Measurements from ENCODE around the gene PNPT1. TPM values are rescaled to one million over a fixed set of nuclear protein-coding genes. Genes with fewer than 3 reads are reported as not detected.
"Not testable (repeated sequence)": the region's sequence is repeated elsewhere in the genome, so short reads cannot be mapped to it uniquely, and the experiment has no call there.

PNPT1 gene
- total RNA-seq, result 10 to 100 TPM; 10.2 to 10.3 TPM
- polyA plus RNA-seq (2013, experiment 1 of 2), result 15.6 TPM
- 16.8 TPM for polyA plus RNA-seq (2013, experiment 2 of 2)
- 18.8 to 279 (median 57.4) reads per million in 172 experiments for total RNA-seq

- no peaks in the 10 kb centered on the region for H3K27me3 ChIP-seq (ENCODE audit: control insufficient read depth in 1 of 2, insufficient read depth in 2 of 2, low read length in 2 of 2)
- H3K27ac ChIP-seq (ENCODE audit: low read depth in 1 of 2, low read length in 2 of 2), result peak within 1 kb of the TSS; percentile 31 to 37
- peaks cover 44% of the 10 kb centered on the region for H3K4me1 Mint-ChIP-seq (ENCODE audit: low read depth)
- peaks cover 10% of the 10 kb centered on the region for H3K4me1 ChIP-seq (ENCODE audit: insufficient read depth, low read length)
- ATAC-seq (ENCODE audit: poor library complexity) (peak; percentile 100), DNase-seq (peak; percentile 85 to 96 (median 90))
- peak within 1 kb of the TSS; percentile 94 for H3K4me3 ChIP-seq (ENCODE audit: low read length)
- intact Hi-C loops (cut with DNase I, micrococcal nuclease), result loop anchor here in 1 of 2 experiments (5.0 to 10.0 kb wide), 4 partner anchors 176 to 1909 kb away; partner anchors contain the start of genes ASB3, CCDC88A, CFAP36 and EML6
- peaks cover 5% of the 10 kb centered on the region for H3K36me3 ChIP-seq (ENCODE audit: insufficient read depth, low read length)
- ChIA-PET CTCF (interaction anchor here (1.0 kb wide), 1 partner anchor 9 kb away, joined by 3 read pairs; no protein-coding TSS in a partner anchor), POLR2A (interaction anchor here (0.7 to 1.2 kb wide), 3 partner anchors 75 to 174 kb away, joined by 3 to 5 read pairs (median 3); partner anchors contain the start of genes CFAP36 and PPP4R3B)
- no peak for TF ChIP-seq CTCF (IDR thresholded peaks at IDR 0.05)
- H3K9me3 Mint-ChIP-seq, result no peaks in the 10 kb centered on the region
- peaks cover 37% of the 10 kb centered on the region for H3K36me3 Mint-ChIP-seq (ENCODE audit: low read depth)
- no peaks in the 10 kb centered on the region for H3K27me3 Mint-ChIP-seq
- peak within 1 kb of the TSS; percentile 94 for H3K4me3 Mint-ChIP-seq
- H3K9me3 ChIP-seq (ENCODE audit: control insufficient read depth in 1 of 2, insufficient read depth in 1 of 2, low read length in 2 of 2), result no peaks in the 10 kb centered on the region
- peak within 1 kb of the TSS; percentile 92 for H3K27ac Mint-ChIP-seq
Measured at GRCh38 chr2:55693181-55694125, at the start of gene PNPT1. TSS of gene PNPT1 (minus strand) at chr2:55693844. CDS start at chr2:55693823, 21 bp downstream.

GRCh38 chr2:55742996-55743395, 49.4 kb upstream of the PNPT1 start:
- Histone ChIP-seq H3K27me3 (ENCODE audit: control insufficient read depth in 1 of 2, insufficient read depth in 2 of 2, low read length in 2 of 2) (no peaks in the 10 kb centered on the region), H3K4me3 (ENCODE audit: low read length) (no peak overlapping the region), H3K27ac (ENCODE audit: low read depth in 1 of 2, low read length in 2 of 2) (no peak overlapping the region), H3K36me3 (ENCODE audit: insufficient read depth, low read length) (no peaks in the 10 kb centered on the region), H3K4me1 (ENCODE audit: insufficient read depth, low read length) (no peaks in the 10 kb centered on the region), H3K9me3 (ENCODE audit: control insufficient read depth in 1 of 2, insufficient read depth in 1 of 2, low read length in 2 of 2) (no peaks in the 10 kb centered on the region)
- Mint-ChIP-seq H3K9me3 (no peaks in the 10 kb centered on the region), H3K4me1 (ENCODE audit: low read depth) (no peaks in the 10 kb centered on the region), H3K27ac (no peak overlapping the region), H3K36me3 (ENCODE audit: low read depth) (no peaks in the 10 kb centered on the region), H3K4me3 (no peak overlapping the region), H3K27me3 (peaks cover 33% of the 10 kb centered on the region)
- TF ChIP-seq CTCF (IDR thresholded peaks at IDR 0.05), result no peak
- intact Hi-C loops (cut with DNase I, micrococcal nuclease), result no loop called here
- CTCF ChIA-PET, result no interaction called here
- ATAC-seq (ENCODE audit: poor library complexity) (no peak), DNase-seq (no peak)
- POLR2A ChIA-PET, result no interaction called here

- H3K27me3 ChIP-seq (ENCODE audit: control insufficient read depth in 1 of 2, insufficient read depth in 2 of 2, low read length in 2 of 2); H3K36me3 Mint-ChIP-seq (ENCODE audit: low read depth); H3K4me3 ChIP-seq (ENCODE audit: low read length); H3K27me3 Mint-ChIP-seq; H3K27ac Mint-ChIP-seq; H3K4me3 Mint-ChIP-seq; H3K9me3 ChIP-seq (ENCODE audit: control insufficient read depth in 1 of 2, insufficient read depth in 1 of 2, low read length in 2 of 2); H3K36me3 ChIP-seq (ENCODE audit: insufficient read depth, low read length); POLR2A ChIA-PET; intact Hi-C loops (cut with DNase I, micrococcal nuclease); H3K9me3 Mint-ChIP-seq; DNase-seq; CTCF ChIA-PET; H3K27ac ChIP-seq (ENCODE audit: low read depth in 1 of 2, low read length in 2 of 2); H3K4me1 Mint-ChIP-seq (ENCODE audit: low read depth); ATAC-seq (ENCODE audit: poor library complexity); H3K4me1 ChIP-seq (ENCODE audit: insufficient read depth, low read length): not testable (repeated sequence)
Measured at GRCh38 chr2:55736019-55736536, 42.4 kb upstream of the PNPT1 start.
